Endothelial cell of umbilical vein (primary cell): ENCODE results near the gene ATP6V0E2. TPM values are rescaled to one million over a fixed set of nuclear protein-coding genes. Genes with fewer than 3 reads are reported as not detected.
"Not testable (repeated sequence)": the region's sequence is repeated elsewhere in the genome, so short reads cannot be mapped to it uniquely, and the experiment has no call there.

ENCODE experiments used
- BruUV-seq: library from RNA; stranded (reverse); fragments of 400-500 nt; replicated peaks from 2 replicates; lab custom pipeline; 2021; lab: Mats Ljungman, UMichigan
- CTCF ChIA-PET: fragments of 300-600, 350-600 bp; sonication (Branson Sonifier 250); formaldehyde crosslinking; loops from one replicate; lab custom pipeline; 2021; ENCODE audit warnings: antibody characterized with exemption, inconsistent platforms; lab: Charles Lee
- POLR2A ChIA-PET: fragments of 300-600, 350-600 bp; sonication (Branson Sonifier 250); formaldehyde crosslinking; loops from one replicate; lab custom pipeline; 2021; ENCODE audit warnings: antibody characterized with exemption, inconsistent platforms; lab: Charles Lee
- DNase-seq: peaks from one replicate; pipeline ENCODE4 v3.0.0-alpha.2; 2011; ENCODE audit warnings: low read depth, low spot score
- FAIRE-seq: peaks from 2 replicates; lab custom pipeline; 2011; peaks lifted over from hg19 to GRCh38; lab: Jason Lieb, UNC
- H2AFZ ChIP-seq: 2 replicates; pipeline ENCODE4 v1.6.0; 2012; ENCODE audit warnings: low read depth, low read length, control low read depth, inconsistent platforms
- H3K27ac ChIP-seq: 2 replicates; pipeline ENCODE4 v1.5.1; 2011; ENCODE audit warnings: low read depth, mild to moderate bottlenecking, control low read depth, low read length, moderate library complexity; ENCODE audit not compliant: insufficient read depth
- H3K27me3 ChIP-seq, 2 experiments: 2 replicates each; pipeline versions ENCODE4 v1.6.0 to v1.6.1; 2011; ENCODE audit warnings: low read length in 2 of 2, mixed read lengths in 1 of 2; ENCODE audit not compliant: control insufficient read depth in 2 of 2, insufficient read depth in 2 of 2
- H3K36me3 ChIP-seq, 2 experiments: 2 replicates in 1 of 2; 3 replicates in 1 of 2; pipeline ENCODE4 v1.5.1; 2011; ENCODE audit warnings: low read length in 2 of 2, mild to moderate bottlenecking in 1 of 2, moderate library complexity in 1 of 2; ENCODE audit not compliant: control insufficient read depth in 2 of 2, insufficient read depth in 2 of 2; ENCODE audit errors: extremely low read depth in 1 of 2
- H3K4me1 ChIP-seq: 3 replicates; pipeline ENCODE4 v1.5.1; 2011; ENCODE audit warnings: mild to moderate bottlenecking, low read length; ENCODE audit not compliant: control insufficient read depth, insufficient read depth; ENCODE audit errors: extremely low read depth
- H3K4me2 ChIP-seq: 2 replicates; pipeline ENCODE4 v1.6.1; 2011; ENCODE audit warnings: low read length, control low read depth, mixed read lengths; ENCODE audit not compliant: insufficient read depth
- H3K4me3 ChIP-seq, 3 experiments: fragments of 200-600 bp in 1 of 3; sonication (generic), shearing (Covaris generic) in 1 of 3; replicated peaks in 1 of 3; 2 replicates each; pipeline ENCODE4 v1.5.1; 2011 to 2016; ENCODE audit warnings: control low read depth in 3 of 3, low read length in 3 of 3, mild to moderate bottlenecking in 2 of 3, inconsistent platforms in 1 of 3, low read depth in 1 of 3, moderate library complexity in 1 of 3; ENCODE audit not compliant: insufficient read depth in 1 of 3
- H3K79me2 ChIP-seq: 2 replicates; pipeline ENCODE4 v1.6.0; 2012; ENCODE audit warnings: low read length, inconsistent platforms; ENCODE audit not compliant: control insufficient read depth, insufficient read depth
- H3K9ac ChIP-seq: replicated peaks from 2 replicates; pipeline ENCODE3; 2011; ENCODE audit warnings: low read length, control low read depth; ENCODE audit not compliant: insufficient read depth; ENCODE audit errors: extremely low read depth
- H3K9me1 ChIP-seq: replicated peaks from 3 replicates; pipeline ENCODE4 v1.6.0; 2011; ENCODE audit warnings: mild to moderate bottlenecking, low read length; ENCODE audit not compliant: control insufficient read depth, insufficient read depth; ENCODE audit errors: extremely low read depth
- H3K9me3 ChIP-seq: replicated peaks from 2 replicates; pipeline ENCODE4 v1.5.1; 2012; ENCODE audit warnings: low read length, inconsistent platforms; ENCODE audit not compliant: control insufficient read depth, insufficient read depth
- H4K20me1 ChIP-seq: replicated peaks from 2 replicates; pipeline ENCODE3; 2011; ENCODE audit warnings: mild to moderate bottlenecking, low read length; ENCODE audit not compliant: control insufficient read depth, insufficient read depth; ENCODE audit errors: extremely low read depth
- EZH2 ChIP-seq: IDR thresholded peaks from 2 replicates; pipeline ENCODE4 v1.6.1; 2012; ENCODE audit warnings: borderline replicate concordance, low read depth, mild to moderate bottlenecking, moderate library complexity, low read length, inconsistent platforms; ENCODE audit not compliant: severe bottlenecking
- FOS ChIP-seq: IDR thresholded peaks from 2 replicates; pipeline ENCODE4 v1.6.1; 2011; ENCODE audit warnings: mild to moderate bottlenecking, low read length, moderate library complexity, borderline replicate concordance; ENCODE audit not compliant: insufficient read depth
- GATA2 ChIP-seq: IDR thresholded peaks from 2 replicates; pipeline ENCODE4 v1.7.0; 2011; ENCODE audit warnings: low read depth, mild to moderate bottlenecking, moderate library complexity, mixed read lengths, low read length; ENCODE audit not compliant: insufficient read length, insufficient read depth
- JUN ChIP-seq: IDR thresholded peaks from 2 replicates; pipeline ENCODE4 v1.6.1; 2011; ENCODE audit warnings: borderline replicate concordance, low read depth; ENCODE audit not compliant: insufficient read length, insufficient read depth
- MAX ChIP-seq: IDR thresholded peaks from 2 replicates; pipeline ENCODE4 v1.6.1; 2011; ENCODE audit not compliant: insufficient read depth, insufficient read length
- MYC ChIP-seq: IDR thresholded peaks from one replicate; pipeline ENCODE4 v1.6.1; 2011; ENCODE audit warnings: mild to moderate bottlenecking, low read depth, low read length
- POLR2A ChIP-seq: IDR thresholded peaks from 2 replicates; pipeline ENCODE4 v1.6.1; 2012; ENCODE audit warnings: low read depth, mild to moderate bottlenecking, control low read depth, low read length
- POLR2AphosphoS5 ChIP-seq: IDR thresholded peaks from 2 replicates; pipeline ENCODE4 v1.6.1; 2012; ENCODE audit warnings: low read depth, mild to moderate bottlenecking, control low read depth, low read length, moderate library complexity; ENCODE audit not compliant: insufficient read depth
- dilution Hi-C: fragments of 300-500 bp; cut with MboI; formaldehyde crosslinking; loops from one replicate; pipeline ENCODE4 v1.15.0; 2019; ENCODE audit warnings: low sequenced_read_pairs; ENCODE audit not compliant: extremely low pct_ligation_motif_present
- intact Hi-C: fragments of 100-400 bp; cut with micrococcal nuclease; formaldehyde crosslinking; loops from one replicate; pipeline ENCODE4 v1.10.0; 2022
- polyA plus RNA-seq, 4 experiments: library from polyadenylated mRNA; depleted of rRNA in 3 of 4; stranded (reverse) in 3 of 4; unstranded in 1 of 4; fragments of >200 nt; gene quantifications; 2 replicates each; pipeline versions ENCODE4 v1.2.1 to v1.2.3, GENCODE V29; 2011 to 2012; ENCODE audit warnings: missing spikeins in 1 of 4
- total RNA-seq: library from RNA; stranded (reverse); gene quantifications from 2 replicates; pipeline ENCODE4 v1.2.3, GENCODE V29; 2021
- TF ChIP-seq, protein P1 (sequence below), 2 donors: IDR thresholded peaks; 1 replicate in 1 of 2; 2 replicates in 1 of 2; pipeline ENCODE4 v1.5.1; 2011; ENCODE audit warnings: low read length in 2 of 2, mild to moderate bottlenecking in 2 of 2, moderate library complexity in 2 of 2, control low read depth in 1 of 2, inconsistent platforms in 1 of 2, low read depth in 1 of 2; ENCODE audit not compliant: insufficient read depth in 1 of 2; ENCODE audit errors: extremely low read depth in 1 of 2

Gene ATP6V0E2
- total and polyA plus RNA-seq, 2 donors (not counting 3 experiments of a cell fraction or from before 2014, with no cell fraction given) = 27.8 to 36.8 TPM

GRCh38 chr7:149828357-149829309 is 45.1 kb upstream of the ATP6V0E2 start:
- CTCF ChIA-PET = interaction anchor here (1.1 kb wide), 1 partner anchor 22 kb away, joined by 3 read pairs; no protein-coding TSS in a partner anchor
- no peaks in the 10 kb centered on the region for H3K27me3 ChIP-seq

GRCh38 chr7:149830527-149830926 is 43.2 kb upstream of the ATP6V0E2 start:
- dilution Hi-C loops, H3K9ac ChIP-seq, H3K27me3 ChIP-seq, H3K9me1 ChIP-seq, H3K79me2 ChIP-seq, DNase-seq, H3K4me1 ChIP-seq, H4K20me1 ChIP-seq, H3K36me3 ChIP-seq, intact Hi-C loops, FAIRE-seq, H3K27ac ChIP-seq, H3K4me3 ChIP-seq, BruUV-seq, H3K9me3 ChIP-seq, POLR2A ChIA-PET, H3K4me2 ChIP-seq, H2AFZ ChIP-seq: not testable (repeated sequence)
- CTCF ChIA-PET = interaction anchor here (0.5 kb wide), 1 partner anchor 73 kb away, joined by 3 read pairs; no protein-coding TSS in a partner anchor

More at GRCh38 chr7:149828357-149829309, 45.1 kb upstream of the ATP6V0E2 start:
- Histone ChIP-seq H3K9me1 (no peaks in the 10 kb centered on the region), H2AFZ (no peak overlapping the region), H3K9ac (no peak overlapping the region), H3K4me1 (no peaks in the 10 kb centered on the region), H3K79me2 (no peaks in the 10 kb centered on the region), H3K9me3 (no peaks in the 10 kb centered on the region), H3K27ac (no peak overlapping the region), H3K4me2 (no peak overlapping the region), H3K36me3 (no peaks in the 10 kb centered on the region), H4K20me1 (no peaks in the 10 kb centered on the region), H3K4me3 (no peak overlapping the region)
- intact Hi-C loops (no loop called here), dilution Hi-C loops (no loop called here)
- no peak for TF ChIP-seq GATA2
- TF ChIP-seq POLR2A = no peak
- no peak for TF ChIP-seq FOS
- TF ChIP-seq, protein P1, sequence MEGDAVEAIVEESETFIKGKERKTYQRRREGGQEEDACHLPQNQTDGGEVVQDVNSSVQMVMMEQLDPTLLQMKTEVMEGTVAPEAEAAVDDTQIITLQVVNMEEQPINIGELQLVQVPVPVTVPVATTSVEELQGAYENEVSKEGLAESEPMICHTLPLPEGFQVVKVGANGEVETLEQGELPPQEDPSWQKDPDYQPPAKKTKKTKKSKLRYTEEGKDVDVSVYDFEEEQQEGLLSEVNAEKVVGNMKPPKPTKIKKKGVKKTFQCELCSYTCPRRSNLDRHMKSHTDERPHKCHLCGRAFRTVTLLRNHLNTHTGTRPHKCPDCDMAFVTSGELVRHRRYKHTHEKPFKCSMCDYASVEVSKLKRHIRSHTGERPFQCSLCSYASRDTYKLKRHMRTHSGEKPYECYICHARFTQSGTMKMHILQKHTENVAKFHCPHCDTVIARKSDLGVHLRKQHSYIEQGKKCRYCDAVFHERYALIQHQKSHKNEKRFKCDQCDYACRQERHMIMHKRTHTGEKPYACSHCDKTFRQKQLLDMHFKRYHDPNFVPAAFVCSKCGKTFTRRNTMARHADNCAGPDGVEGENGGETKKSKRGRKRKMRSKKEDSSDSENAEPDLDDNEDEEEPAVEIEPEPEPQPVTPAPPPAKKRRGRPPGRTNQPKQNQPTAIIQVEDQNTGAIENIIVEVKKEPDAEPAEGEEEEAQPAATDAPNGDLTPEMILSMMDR (IDR thresholded peaks at IDR 0.05; ENCODE audit: extremely low read depth in 1 of 2, insufficient read depth in 1 of 2, low read depth in 1 of 2, low read length in 2 of 2) = no peak
- TF ChIP-seq MAX = no peak
- no peak for TF ChIP-seq POLR2AphosphoS5
- TF ChIP-seq MYC = no peak
- no peak for TF ChIP-seq EZH2
- no peak for TF ChIP-seq JUN
- FAIRE-seq (no peak), DNase-seq (no peak)
- POLR2A ChIA-PET = no interaction called here
- no TSS peak for BruUV-seq
